DND-41 (cell line): Measurements from ENCODE around the gene MLIP.

Source experiments
- ATAC-seq: fragments of 200-7000 bp; cut with Tn5 transposase; 3 replicates; pipeline ENCODE4 v1.9.1; 2021; ENCODE audit warnings: low read depth; ENCODE audit not compliant: insufficient read depth
- DNase-seq: peaks from one replicate; pipeline ENCODE4 v3.0.0-alpha.2; 2020
- H2AFZ ChIP-seq: 2 replicates; pipeline ENCODE4 v1.6.0; 2012; ENCODE audit warnings: low read depth, low read length
- H3K27ac ChIP-seq: 2 replicates; pipeline ENCODE4 v1.5.1; 2012; ENCODE audit warnings: low read length, inconsistent platforms
- H3K27me3 ChIP-seq: fragments of 200-600 bp; sonication (generic); 2 replicates; pipeline ENCODE4 v1.6.0; 2012; ENCODE audit warnings: low read length, mild to moderate bottlenecking, inconsistent platforms; ENCODE audit not compliant: insufficient read depth, poor library complexity
- H3K36me3 ChIP-seq: 2 replicates; pipeline ENCODE4 v1.5.1; 2012; ENCODE audit warnings: low read length, inconsistent platforms; ENCODE audit not compliant: insufficient read depth
- H3K4me1 ChIP-seq: 2 replicates; pipeline ENCODE4 v1.5.1; 2012; ENCODE audit warnings: mild to moderate bottlenecking, low read length; ENCODE audit not compliant: insufficient read depth
- H3K4me2 ChIP-seq: 2 replicates; pipeline ENCODE4 v1.6.0; 2012; ENCODE audit warnings: mild to moderate bottlenecking, moderate library complexity, low read length, inconsistent platforms; ENCODE audit not compliant: insufficient read depth
- H3K4me3 ChIP-seq, 2 experiments: fragments of 200-600 bp in 1 of 2; shearing (Covaris generic) in 1 of 2; 2 replicates each; pipeline ENCODE4 v1.5.1; 2012 to 2016; ENCODE audit warnings: inconsistent platforms in 2 of 2, low read length in 2 of 2, mild to moderate bottlenecking in 2 of 2, low read depth in 1 of 2, moderate library complexity in 1 of 2
- H3K79me2 ChIP-seq: 2 replicates; pipeline ENCODE4 v1.6.0; 2012; ENCODE audit warnings: low read length, inconsistent platforms; ENCODE audit not compliant: insufficient read depth
- H3K9ac ChIP-seq: 2 replicates; pipeline ENCODE4 v1.6.0; 2012; ENCODE audit warnings: low read depth, mild to moderate bottlenecking, inconsistent platforms, low read length, moderate library complexity
- H3K9me3 ChIP-seq: 2 replicates; pipeline ENCODE4 v1.5.1; 2012; ENCODE audit warnings: low read length, moderate library complexity, mild to moderate bottlenecking, inconsistent platforms; ENCODE audit not compliant: insufficient read depth, severe bottlenecking
- H4K20me1 ChIP-seq: 2 replicates; pipeline ENCODE4 v1.6.0; 2012; ENCODE audit warnings: low read length; ENCODE audit not compliant: insufficient read depth
- EZH2 ChIP-seq: IDR thresholded peaks from 3 replicates; pipeline ENCODE4 v1.6.1; 2012; ENCODE audit warnings: borderline replicate concordance, low read depth, mild to moderate bottlenecking, moderate library complexity, low read length, inconsistent platforms; ENCODE audit not compliant: severe bottlenecking
- TF ChIP-seq, protein P1 (sequence below): IDR thresholded peaks from 2 replicates; pipeline ENCODE4 v1.5.1; 2012; ENCODE audit warnings: borderline replicate concordance, low read length, moderate library complexity, mild to moderate bottlenecking; ENCODE audit not compliant: poor library complexity, severe bottlenecking; ENCODE audit errors: extremely low read depth

Gene MLIP

DNA sequence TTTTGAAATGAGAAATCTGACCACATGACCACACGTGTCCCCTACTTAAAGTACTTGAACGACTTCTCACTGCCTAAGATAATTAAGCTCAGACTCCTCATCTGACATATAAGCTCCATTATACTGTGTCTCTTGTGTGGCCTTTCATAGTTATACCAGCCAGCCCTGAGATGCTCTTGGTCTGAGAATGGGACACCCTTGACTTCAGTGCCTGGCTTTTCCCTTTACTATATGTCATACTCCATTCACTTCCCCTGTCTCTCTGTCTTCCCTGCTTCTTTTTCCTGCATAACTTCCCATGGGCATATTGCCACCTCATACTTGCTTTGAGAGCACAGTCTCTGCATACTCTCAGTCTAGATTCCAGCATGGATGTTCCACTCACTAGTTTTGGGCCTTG, 143.6 kb downstream of the MLIP start:
- Histone ChIP-seq H3K9me3 (no peaks in the 10 kb centered on the region), H3K36me3 (no peaks in the 10 kb centered on the region), H3K4me3 (no peak overlapping the region), H3K4me1 (no peaks in the 10 kb centered on the region), H3K27ac (no peak overlapping the region), H3K27me3 (no peaks in the 10 kb centered on the region), H2AFZ (no peak overlapping the region), H4K20me1 (no peaks in the 10 kb centered on the region), H3K79me2 (no peaks in the 10 kb centered on the region), H3K9ac (no peak overlapping the region), H3K4me2 (no peak overlapping the region)
- ATAC-seq (no peak), DNase-seq (no peak)
- no peak for TF ChIP-seq EZH2
- TF ChIP-seq, protein P1, sequence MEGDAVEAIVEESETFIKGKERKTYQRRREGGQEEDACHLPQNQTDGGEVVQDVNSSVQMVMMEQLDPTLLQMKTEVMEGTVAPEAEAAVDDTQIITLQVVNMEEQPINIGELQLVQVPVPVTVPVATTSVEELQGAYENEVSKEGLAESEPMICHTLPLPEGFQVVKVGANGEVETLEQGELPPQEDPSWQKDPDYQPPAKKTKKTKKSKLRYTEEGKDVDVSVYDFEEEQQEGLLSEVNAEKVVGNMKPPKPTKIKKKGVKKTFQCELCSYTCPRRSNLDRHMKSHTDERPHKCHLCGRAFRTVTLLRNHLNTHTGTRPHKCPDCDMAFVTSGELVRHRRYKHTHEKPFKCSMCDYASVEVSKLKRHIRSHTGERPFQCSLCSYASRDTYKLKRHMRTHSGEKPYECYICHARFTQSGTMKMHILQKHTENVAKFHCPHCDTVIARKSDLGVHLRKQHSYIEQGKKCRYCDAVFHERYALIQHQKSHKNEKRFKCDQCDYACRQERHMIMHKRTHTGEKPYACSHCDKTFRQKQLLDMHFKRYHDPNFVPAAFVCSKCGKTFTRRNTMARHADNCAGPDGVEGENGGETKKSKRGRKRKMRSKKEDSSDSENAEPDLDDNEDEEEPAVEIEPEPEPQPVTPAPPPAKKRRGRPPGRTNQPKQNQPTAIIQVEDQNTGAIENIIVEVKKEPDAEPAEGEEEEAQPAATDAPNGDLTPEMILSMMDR: no peak

DNA sequence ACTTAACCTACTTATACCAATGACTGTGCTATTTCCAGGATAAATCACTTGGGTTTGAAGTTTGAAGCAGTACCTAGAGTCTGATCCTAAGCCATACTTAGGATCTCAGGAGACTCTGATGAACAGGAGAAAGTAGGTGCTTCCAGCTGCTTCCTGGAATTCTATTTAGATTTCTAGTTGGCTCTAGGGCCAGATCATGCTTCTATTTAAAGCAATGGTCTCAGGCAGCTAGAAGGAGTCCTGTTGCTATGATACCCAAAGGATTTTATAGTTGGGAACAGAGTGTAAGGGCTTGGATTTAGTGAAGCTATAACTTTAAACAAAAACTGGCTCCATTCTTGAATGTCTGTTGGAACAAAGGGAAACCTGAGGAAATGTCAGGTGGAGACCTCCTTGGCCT, 144.6 kb downstream of the MLIP start:
- Histone ChIP-seq H2AFZ (no peak overlapping the region), H3K9ac (no peak overlapping the region), H3K27ac (no peak overlapping the region), H3K4me1 (no peaks in the 10 kb centered on the region), H3K9me3 (no peaks in the 10 kb centered on the region), H4K20me1 (no peaks in the 10 kb centered on the region), H3K79me2 (no peaks in the 10 kb centered on the region), H3K36me3 (no peaks in the 10 kb centered on the region), H3K4me3 (no peak overlapping the region), H3K4me2 (no peak overlapping the region), H3K27me3 (no peaks in the 10 kb centered on the region)
- no peak for DNase-seq
- TF ChIP-seq, protein P1: no peak
- no peak for TF ChIP-seq EZH2
- no peak for ATAC-seq

DNA sequence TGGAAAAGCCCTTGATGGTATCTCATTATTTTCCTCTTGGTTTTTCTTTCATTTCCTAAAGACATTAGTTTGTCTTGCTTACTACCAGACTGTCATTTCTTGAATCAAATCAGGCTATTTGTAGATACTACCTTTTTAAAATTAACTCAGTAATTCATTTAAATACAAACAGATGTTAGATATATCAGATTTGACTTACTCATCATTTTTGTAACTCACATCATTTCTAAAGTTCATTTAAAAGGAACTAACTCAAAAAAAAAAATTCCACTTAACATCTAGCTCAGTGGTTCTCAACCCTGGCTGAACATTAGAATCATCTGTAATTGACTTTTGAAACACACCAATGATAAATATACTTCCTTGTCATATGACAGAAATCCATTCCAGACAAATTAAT, 148.8 kb downstream of the MLIP start:
- Histone ChIP-seq H3K4me3 (no peak overlapping the region), H3K27me3 (no peaks in the 10 kb centered on the region), H3K9me3 (no peaks in the 10 kb centered on the region), H3K27ac (no peak overlapping the region), H3K36me3 (no peaks in the 10 kb centered on the region), H3K4me1 (no peaks in the 10 kb centered on the region), H2AFZ (no peak overlapping the region), H3K4me2 (no peak overlapping the region), H3K9ac (no peak overlapping the region), H3K79me2 (no peaks in the 10 kb centered on the region), H4K20me1 (no peaks in the 10 kb centered on the region)
- no peak for DNase-seq
- ATAC-seq: no peak
- no peak for TF ChIP-seq EZH2
- TF ChIP-seq, protein P1: no peak

DNA sequence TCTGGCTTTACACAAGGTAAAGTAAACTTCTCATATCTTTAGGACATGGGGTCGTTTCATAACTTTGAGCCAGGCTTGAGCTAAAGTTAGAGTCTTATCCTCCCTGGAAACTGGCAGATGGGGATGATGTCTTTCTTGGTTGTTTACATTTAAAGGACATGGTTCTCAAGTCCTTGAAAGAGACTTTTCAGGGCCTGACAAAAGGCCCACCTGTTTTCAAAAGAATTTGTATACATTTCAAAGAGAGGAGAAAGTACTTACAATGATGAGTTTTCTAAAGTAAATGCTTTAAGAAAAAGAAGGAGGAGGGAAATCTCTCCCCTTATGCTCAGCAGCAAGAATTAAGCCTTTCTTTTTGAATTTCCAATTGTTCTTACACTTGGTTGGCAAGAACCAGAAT, 151.3 kb downstream of the MLIP start:
- Histone ChIP-seq H4K20me1 (no peaks in the 10 kb centered on the region), H2AFZ (no peak overlapping the region), H3K9ac (no peak overlapping the region), H3K4me3 (no peak overlapping the region), H3K4me1 (no peaks in the 10 kb centered on the region), H3K9me3 (no peaks in the 10 kb centered on the region), H3K27ac (no peak overlapping the region), H3K27me3 (no peaks in the 10 kb centered on the region), H3K4me2 (no peak overlapping the region), H3K36me3 (no peaks in the 10 kb centered on the region), H3K79me2 (no peaks in the 10 kb centered on the region)
- no peak for TF ChIP-seq EZH2
- TF ChIP-seq, protein P1: no peak
- ATAC-seq (no peak), DNase-seq (no peak)
